ENCODE data around the gene TRHDE.

TRHDE gene

DNA sequence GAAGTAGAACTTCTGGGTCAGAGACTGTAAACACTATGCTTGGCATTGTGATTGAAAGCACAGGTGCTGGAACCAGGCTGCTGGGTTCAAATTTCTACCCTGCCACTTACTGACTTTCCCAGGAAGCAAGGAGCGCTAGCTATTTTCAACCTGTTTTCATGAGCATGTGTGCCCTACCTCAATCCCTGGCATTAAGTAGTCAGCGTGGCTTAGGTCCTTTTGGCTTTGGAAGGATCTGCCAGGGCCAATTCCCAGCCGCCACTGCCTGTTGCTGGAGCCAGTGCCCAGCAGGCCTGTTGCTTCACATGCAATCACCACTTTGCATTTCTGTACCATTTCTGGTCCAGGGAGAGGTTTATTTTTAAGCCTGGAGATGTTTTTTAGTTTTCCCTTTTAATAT is 196.3 kb downstream of the TRHDE start:
- Histone ChIP-seq H3K27ac (ENCODE audit: extremely low read depth, low read depth, low read length) (no peak overlapping the region), H3K9me3 (ENCODE audit: control insufficient read depth, insufficient read depth, low read depth, low read length) (no peaks in the 10 kb centered on the region), H3K4me3 (ENCODE audit: low read depth, low read length) (no peak overlapping the region), H3K4me1 (ENCODE audit: control insufficient read depth, insufficient read depth, low read length) (no peaks in the 10 kb centered on the region), H3K36me3 (ENCODE audit: control insufficient read depth in 2 of 2, insufficient read depth in 1 of 2, low read length in 2 of 2) (no peaks in the 10 kb centered on the region)
- no peak for TF ChIP-seq SCRT1 (tag by site-specific recombination; IDR thresholded peaks at IDR 0.05; ENCODE audit: borderline replicate concordance)
- TF ChIP-seq ZNF266 (tag by site-specific recombination; IDR thresholded peaks at IDR 0.05; ENCODE audit: low read depth) = no peak
- no peak for TF ChIP-seq ZNF350 (tag by site-specific recombination; IDR thresholded peaks at IDR 0.05)
- no peak for TF ChIP-seq SP7 (tag by site-specific recombination; IDR thresholded peaks at IDR 0.05)
- no peak for TF ChIP-seq ZNF768 (tag by site-specific recombination; IDR thresholded peaks at IDR 0.05)
- no peak for TF ChIP-seq ZNF433 (tag by site-specific recombination; IDR thresholded peaks at IDR 0.05; ENCODE audit: low read depth)
- TF ChIP-seq, protein P1, sequence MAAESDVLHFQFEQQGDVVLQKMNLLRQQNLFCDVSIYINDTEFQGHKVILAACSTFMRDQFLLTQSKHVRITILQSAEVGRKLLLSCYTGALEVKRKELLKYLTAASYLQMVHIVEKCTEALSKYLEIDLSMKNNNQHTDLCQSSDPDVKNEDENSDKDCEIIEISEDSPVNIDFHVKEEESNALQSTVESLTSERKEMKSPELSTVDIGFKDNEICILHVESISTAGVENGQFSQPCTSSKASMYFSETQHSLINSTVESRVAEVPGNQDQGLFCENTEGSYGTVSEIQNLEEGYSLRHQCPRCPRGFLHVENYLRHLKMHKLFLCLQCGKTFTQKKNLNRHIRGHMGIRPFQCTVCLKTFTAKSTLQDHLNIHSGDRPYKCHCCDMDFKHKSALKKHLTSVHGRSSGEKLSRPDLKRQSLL (tag by site-specific recombination; IDR thresholded peaks at IDR 0.05) = no peak
- TF ChIP-seq ZFHX2 (tag by site-specific recombination; conservative IDR thresholded peaks at IDR 0.05) = no peak
- no peak for TF ChIP-seq BCL11B (tag by site-specific recombination; IDR thresholded peaks at IDR 0.05; ENCODE audit: low read depth)
- TF ChIP-seq SP3 (tag by site-specific recombination; IDR thresholded peaks at IDR 0.05) = no peak
- TF ChIP-seq ZNF133 (tag by site-specific recombination; IDR thresholded peaks at IDR 0.05) = no peak
- TF ChIP-seq, protein P2, sequence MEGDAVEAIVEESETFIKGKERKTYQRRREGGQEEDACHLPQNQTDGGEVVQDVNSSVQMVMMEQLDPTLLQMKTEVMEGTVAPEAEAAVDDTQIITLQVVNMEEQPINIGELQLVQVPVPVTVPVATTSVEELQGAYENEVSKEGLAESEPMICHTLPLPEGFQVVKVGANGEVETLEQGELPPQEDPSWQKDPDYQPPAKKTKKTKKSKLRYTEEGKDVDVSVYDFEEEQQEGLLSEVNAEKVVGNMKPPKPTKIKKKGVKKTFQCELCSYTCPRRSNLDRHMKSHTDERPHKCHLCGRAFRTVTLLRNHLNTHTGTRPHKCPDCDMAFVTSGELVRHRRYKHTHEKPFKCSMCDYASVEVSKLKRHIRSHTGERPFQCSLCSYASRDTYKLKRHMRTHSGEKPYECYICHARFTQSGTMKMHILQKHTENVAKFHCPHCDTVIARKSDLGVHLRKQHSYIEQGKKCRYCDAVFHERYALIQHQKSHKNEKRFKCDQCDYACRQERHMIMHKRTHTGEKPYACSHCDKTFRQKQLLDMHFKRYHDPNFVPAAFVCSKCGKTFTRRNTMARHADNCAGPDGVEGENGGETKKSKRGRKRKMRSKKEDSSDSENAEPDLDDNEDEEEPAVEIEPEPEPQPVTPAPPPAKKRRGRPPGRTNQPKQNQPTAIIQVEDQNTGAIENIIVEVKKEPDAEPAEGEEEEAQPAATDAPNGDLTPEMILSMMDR (tag by site-specific recombination; IDR thresholded peaks at IDR 0.05) = no peak
- CTCF ChIA-PET = no interaction called here
- POLR2A ChIA-PET = no interaction called here

DNA sequence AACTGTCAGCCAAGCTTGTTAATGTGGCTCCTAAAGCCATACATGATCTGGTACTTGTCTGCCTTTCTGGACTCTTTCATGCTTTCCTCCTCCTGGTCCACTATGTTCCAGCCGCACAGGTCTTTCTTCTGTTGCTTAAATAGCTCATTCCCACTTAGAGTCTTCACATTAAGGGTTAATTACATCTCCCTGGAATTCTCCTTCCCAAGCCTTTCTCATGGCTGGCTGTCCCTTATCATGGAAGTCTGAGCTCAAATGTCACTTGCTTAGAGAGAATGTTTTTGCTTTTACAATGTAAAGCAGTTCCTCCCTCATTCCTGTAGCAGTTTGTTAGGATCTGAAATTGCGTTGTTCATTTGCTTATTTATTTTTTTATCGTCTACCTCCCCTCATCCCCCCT is 199.6 kb downstream of the TRHDE start:
- Histone ChIP-seq H3K27ac (ENCODE audit: extremely low read depth, low read depth, low read length) (no peak overlapping the region), H3K9me3 (ENCODE audit: control insufficient read depth, insufficient read depth, low read depth, low read length) (no peaks in the 10 kb centered on the region), H3K4me1 (ENCODE audit: control insufficient read depth, insufficient read depth, low read length) (no peaks in the 10 kb centered on the region), H3K36me3 (ENCODE audit: control insufficient read depth in 2 of 2, insufficient read depth in 1 of 2, low read length in 2 of 2) (no peaks in the 10 kb centered on the region), H3K4me3 (ENCODE audit: low read depth, low read length) (no peak overlapping the region)
- TF ChIP-seq MEIS1 (CRISPR knock-in tag; IDR thresholded peaks at IDR 0.05; ENCODE audit: borderline replicate concordance) (no peak), ZNF510 (tag by site-specific recombination; IDR thresholded peaks at IDR 0.05; ENCODE audit: insufficient replicate concordance) (no peak), SP7 (tag by site-specific recombination; IDR thresholded peaks at IDR 0.05) (no peak), GLI4 (tag by site-specific recombination; IDR thresholded peaks at IDR 0.05) (no peak)
- ChIA-PET CTCF (no interaction called here), POLR2A (no interaction called here)

DNA sequence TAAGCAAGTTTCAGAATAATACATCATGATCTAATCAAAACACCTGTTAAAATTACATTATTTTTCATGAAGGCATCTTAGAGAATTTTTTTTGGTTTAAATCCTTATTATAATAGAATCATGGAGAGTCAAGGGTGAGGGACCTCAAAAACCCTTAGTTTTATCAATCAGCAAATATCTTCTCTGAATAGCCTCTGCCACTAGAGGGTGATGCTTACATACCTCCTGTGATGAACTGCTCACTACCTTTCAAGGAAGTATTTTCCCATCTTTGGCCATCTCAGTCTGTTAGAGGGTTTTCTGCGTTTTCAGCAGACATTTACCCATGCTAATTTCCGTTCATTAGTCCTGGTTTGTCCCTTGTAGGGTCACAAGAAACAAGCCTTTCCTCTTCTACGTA is 200.2 kb downstream of the TRHDE start:
- Histone ChIP-seq H3K9me3 (ENCODE audit: control insufficient read depth, insufficient read depth, low read depth, low read length) (no peaks in the 10 kb centered on the region), H3K36me3 (ENCODE audit: control insufficient read depth in 2 of 2, insufficient read depth in 1 of 2, low read length in 2 of 2) (no peaks in the 10 kb centered on the region), H3K4me3 (ENCODE audit: low read depth, low read length) (no peak overlapping the region), H3K4me1 (ENCODE audit: control insufficient read depth, insufficient read depth, low read length) (no peaks in the 10 kb centered on the region), H3K27ac (ENCODE audit: extremely low read depth, low read depth, low read length) (no peak overlapping the region)
- ChIA-PET CTCF (no interaction called here), POLR2A (no interaction called here)
- TF ChIP-seq SCRT2 (tag by site-specific recombination; IDR thresholded peaks at IDR 0.05) (no peak), ZNF549 (tag by site-specific recombination; IDR thresholded peaks at IDR 0.05) (no peak), ZNF596 (tag by site-specific recombination; IDR thresholded peaks at IDR 0.05) (no peak), SP7 (tag by site-specific recombination; IDR thresholded peaks at IDR 0.05) (no peak)
- TF ChIP-seq, protein P3, sequence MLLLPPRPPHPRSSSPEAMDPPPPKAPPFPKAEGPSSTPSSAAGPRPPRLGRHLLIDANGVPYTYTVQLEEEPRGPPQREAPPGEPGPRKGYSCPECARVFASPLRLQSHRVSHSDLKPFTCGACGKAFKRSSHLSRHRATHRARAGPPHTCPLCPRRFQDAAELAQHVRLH (tag by site-specific recombination; IDR thresholded peaks at IDR 0.05) = no peak
- TF ChIP-seq, protein P4, sequence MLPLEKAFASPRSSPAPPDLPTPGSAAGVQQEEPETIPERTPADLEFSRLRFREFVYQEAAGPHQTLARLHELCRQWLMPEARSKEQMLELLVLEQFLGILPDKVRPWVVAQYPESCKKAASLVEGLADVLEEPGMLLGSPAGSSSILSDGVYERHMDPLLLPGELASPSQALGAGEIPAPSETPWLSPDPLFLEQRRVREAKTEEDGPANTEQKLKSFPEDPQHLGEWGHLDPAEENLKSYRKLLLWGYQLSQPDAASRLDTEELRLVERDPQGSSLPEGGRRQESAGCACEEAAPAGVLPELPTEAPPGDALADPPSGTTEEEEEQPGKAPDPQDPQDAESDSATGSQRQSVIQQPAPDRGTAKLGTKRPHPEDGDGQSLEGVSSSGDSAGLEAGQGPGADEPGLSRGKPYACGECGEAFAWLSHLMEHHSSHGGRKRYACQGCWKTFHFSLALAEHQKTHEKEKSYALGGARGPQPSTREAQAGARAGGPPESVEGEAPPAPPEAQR (tag by site-specific recombination; IDR thresholded peaks at IDR 0.05) = no peak
